Measurements from ENCODE around the gene KCNK3. TPM values are rescaled to one million over a fixed set of nuclear protein-coding genes. Genes with fewer than 3 reads are reported as not detected.

Gene KCNK3
- total and polyA plus RNA-seq, 9 donors, result 0.76 to 78.2 (median 2.1) TPM

DNA sequence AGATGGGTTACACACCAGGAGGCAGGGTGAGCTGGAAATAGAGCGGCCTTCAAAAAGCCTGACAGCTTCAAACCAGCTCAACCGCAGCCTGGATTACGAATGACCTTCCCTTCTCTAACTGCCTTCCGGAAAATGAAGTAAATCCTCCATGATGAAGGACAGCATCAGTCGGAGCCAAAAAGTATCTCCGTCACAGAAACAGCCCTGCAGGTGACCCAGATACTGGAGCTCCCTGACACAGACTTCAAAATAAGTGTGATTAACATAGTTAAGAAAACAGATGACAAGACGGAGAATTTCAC is 41.1 kb upstream of the KCNK3 start:
- intact Hi-C loops (cut with DNase I), result no loop called here
- no peak overlapping the region for H3K4me3 ChIP-seq
- H3K4me1 ChIP-seq (ENCODE audit: insufficient read depth), result peaks cover 9% of the 10 kb centered on the region
- 76 to 82% (median 78%) methylated on average over 7 of the region's 7 CpGs for WGBS, 3 donors
- TF ChIP-seq POLR2A (IDR thresholded peaks at IDR 0.05), result no peak
- TF ChIP-seq EP300 (IDR thresholded peaks at IDR 0.05), result no peak
- TF ChIP-seq, protein P1, sequence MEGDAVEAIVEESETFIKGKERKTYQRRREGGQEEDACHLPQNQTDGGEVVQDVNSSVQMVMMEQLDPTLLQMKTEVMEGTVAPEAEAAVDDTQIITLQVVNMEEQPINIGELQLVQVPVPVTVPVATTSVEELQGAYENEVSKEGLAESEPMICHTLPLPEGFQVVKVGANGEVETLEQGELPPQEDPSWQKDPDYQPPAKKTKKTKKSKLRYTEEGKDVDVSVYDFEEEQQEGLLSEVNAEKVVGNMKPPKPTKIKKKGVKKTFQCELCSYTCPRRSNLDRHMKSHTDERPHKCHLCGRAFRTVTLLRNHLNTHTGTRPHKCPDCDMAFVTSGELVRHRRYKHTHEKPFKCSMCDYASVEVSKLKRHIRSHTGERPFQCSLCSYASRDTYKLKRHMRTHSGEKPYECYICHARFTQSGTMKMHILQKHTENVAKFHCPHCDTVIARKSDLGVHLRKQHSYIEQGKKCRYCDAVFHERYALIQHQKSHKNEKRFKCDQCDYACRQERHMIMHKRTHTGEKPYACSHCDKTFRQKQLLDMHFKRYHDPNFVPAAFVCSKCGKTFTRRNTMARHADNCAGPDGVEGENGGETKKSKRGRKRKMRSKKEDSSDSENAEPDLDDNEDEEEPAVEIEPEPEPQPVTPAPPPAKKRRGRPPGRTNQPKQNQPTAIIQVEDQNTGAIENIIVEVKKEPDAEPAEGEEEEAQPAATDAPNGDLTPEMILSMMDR (IDR thresholded peaks at IDR 0.05), result no peak
- no peaks in the 10 kb centered on the region for H3K36me3 ChIP-seq
- no peak overlapping the region for H3K27ac ChIP-seq
- no peaks in the 10 kb centered on the region for H3K27me3 ChIP-seq
- H3K9me3 ChIP-seq, result no peaks in the 10 kb centered on the region
- DNase-seq, result no peak

DNA sequence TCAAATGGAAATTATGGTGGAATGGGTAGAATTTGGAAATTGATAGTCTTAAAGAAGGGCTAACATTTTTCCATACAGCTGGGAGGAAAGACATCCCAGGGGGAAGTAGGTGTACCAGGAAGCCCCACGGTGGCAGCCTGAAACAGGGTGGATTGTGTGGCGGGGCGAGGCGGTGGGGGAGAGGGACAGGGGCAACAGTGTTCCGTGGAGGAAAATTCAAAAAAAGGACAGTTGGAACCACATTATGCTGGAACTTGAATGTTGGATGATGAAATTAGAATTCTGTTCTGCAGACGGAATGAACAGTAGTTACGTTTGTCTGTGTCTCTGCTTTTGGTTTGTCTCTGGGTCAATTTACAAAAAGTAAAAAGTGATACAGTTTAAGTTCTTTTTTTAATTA is 40.7 kb upstream of the KCNK3 start:
- intact Hi-C loops (cut with DNase I), result no loop called here
- Histone ChIP-seq H3K27ac (peak overlapping the region in 1 of 2 donors; percentile 9), H3K4me3 (no peak overlapping the region), H3K36me3 (no peaks in the 10 kb centered on the region), H3K27me3 (no peaks in the 10 kb centered on the region), H3K4me1 (ENCODE audit: insufficient read depth) (peaks cover 9% of the 10 kb centered on the region), H3K9me3 (no peaks in the 10 kb centered on the region)
- 51 to 58% (median 56%) methylated on average over 7 of the region's 7 CpGs for WGBS, 3 donors
- TF ChIP-seq EP300 (IDR thresholded peaks at IDR 0.05) (no peak), POLR2A (IDR thresholded peaks at IDR 0.05) (no peak)
- TF ChIP-seq, protein P1 (IDR thresholded peaks at IDR 0.05), result no peak
- DNase-seq, result no peak

DNA sequence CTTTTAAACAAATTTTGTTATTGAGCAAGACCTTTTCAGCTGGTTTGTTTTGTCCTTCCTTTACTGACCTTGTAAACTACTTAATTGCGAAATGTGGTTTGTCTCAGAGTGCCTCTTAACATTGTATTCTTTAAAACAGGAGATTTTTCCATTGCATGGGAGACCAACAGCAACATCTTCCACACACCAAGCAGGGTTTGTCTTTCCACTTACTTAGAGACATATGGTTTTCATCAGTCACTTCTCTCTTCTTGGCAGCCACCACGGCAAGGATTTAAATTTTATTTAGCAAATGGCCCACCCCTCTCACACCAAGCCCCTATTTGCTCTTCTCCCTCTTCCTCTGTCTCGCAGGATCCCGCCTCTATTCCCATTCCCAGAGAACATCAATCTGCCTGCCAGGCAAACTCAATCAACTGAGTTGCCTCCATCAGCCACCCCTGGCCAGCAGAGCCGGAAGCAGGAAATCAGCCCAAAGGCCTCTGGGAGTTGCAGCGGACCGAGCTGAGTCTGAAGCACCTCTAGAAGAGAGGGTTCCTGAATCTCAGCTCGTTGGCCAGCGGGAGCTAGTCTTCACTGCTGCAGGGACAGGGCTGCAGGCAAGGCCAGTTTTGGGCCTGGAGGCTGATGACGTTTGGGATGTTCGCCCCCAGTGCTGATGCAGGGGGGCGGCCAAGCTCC is 40.0 kb upstream of the KCNK3 start:
- H3K36me3 ChIP-seq, result no peaks in the 10 kb centered on the region
- H3K4me1 ChIP-seq (ENCODE audit: insufficient read depth), result peaks cover 9% of the 10 kb centered on the region
- TF ChIP-seq POLR2A (IDR thresholded peaks at IDR 0.05), result no peak
- TF ChIP-seq EP300 (IDR thresholded peaks at IDR 0.05), result no peak
- TF ChIP-seq, protein P1 (IDR thresholded peaks at IDR 0.05), result no peak
- intact Hi-C loops (cut with DNase I), result no loop called here
- DNase-seq, result peak; percentile 40 to 66 (median 53)
- WGBS, 3 donors, result 28 to 38% (median 32%) methylated on average over 10 to 12 of the region's 12 CpGs
- H3K4me3 ChIP-seq, result no peak overlapping the region
- H3K9me3 ChIP-seq, result no peaks in the 10 kb centered on the region
- no peaks in the 10 kb centered on the region for H3K27me3 ChIP-seq
- H3K27ac ChIP-seq, result peak overlapping the region in 1 of 2 donors; percentile 31

DNA sequence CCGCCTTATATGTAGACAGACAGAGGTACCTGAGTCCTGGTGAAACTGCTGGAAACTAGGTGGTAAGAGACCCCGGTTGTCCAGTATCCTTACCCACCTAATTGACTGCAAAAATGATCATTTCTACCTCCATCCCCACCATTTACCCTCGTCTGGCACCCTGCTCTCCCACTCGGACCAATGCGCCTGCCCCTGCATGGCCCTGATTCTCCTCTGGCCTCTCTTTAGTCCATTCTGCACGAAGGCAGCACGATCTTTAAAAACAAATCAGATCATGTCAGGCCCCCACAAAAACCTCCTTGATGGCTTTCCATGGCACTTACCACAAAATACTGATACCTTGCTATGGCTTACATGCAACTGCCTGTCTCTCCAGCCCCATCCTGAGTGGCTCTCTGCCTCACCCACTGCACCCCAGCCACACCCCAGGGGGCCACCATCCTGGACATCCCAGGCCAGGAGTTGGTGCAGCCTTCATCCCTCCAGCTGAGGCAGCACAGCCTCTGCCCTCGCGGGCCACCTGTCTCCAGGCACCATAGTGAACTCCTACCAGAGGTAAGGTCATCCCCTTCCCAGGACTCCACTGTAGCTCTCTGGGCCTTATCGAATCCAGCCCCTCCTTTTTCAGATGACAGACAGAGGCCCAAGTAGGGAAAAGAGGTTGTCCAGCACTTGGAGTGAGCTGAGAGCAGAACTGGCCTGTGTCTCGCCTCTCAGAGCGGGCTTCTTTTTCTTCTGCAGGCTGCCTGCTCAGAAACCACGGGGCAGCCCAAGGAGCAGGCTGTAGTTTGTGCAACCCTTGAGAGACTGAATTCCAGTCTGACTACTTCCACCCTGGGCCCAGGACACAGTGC is 39.1 kb upstream of the KCNK3 start:
- intact Hi-C loops (cut with DNase I), result no loop called here
- Histone ChIP-seq H3K9me3 (no peaks in the 10 kb centered on the region), H3K27ac (no peak overlapping the region)

More for the DNA sequence above, 39.1 kb upstream of the KCNK3 start:
- H3K36me3 ChIP-seq, result no peaks in the 10 kb centered on the region
- H3K4me1 ChIP-seq (ENCODE audit: insufficient read depth), result peaks cover 9% of the 10 kb centered on the region
- no peaks in the 10 kb centered on the region for H3K27me3 ChIP-seq
- 88 to 91% (median 91%) methylated on average over 13 of the region's 13 CpGs for WGBS, 3 donors
- no peak overlapping the region for H3K4me3 ChIP-seq
- TF ChIP-seq, protein P1 (IDR thresholded peaks at IDR 0.05), result no peak
- TF ChIP-seq POLR2A (IDR thresholded peaks at IDR 0.05), result no peak
- no peak for TF ChIP-seq EP300 (IDR thresholded peaks at IDR 0.05)
- DNase-seq, result no peak

Measured in ovary (tissue), 9 donors.